WTC11 (cell line): ENCODE data around the gene GPC6.

ENCODE experiments used
- CTCF ChIP-seq: fragments of 200-600 bp; IDR thresholded peaks from 2 replicates; pipeline ENCODE4 v1.8.0; 2022; ENCODE audit warnings: antibody characterized with exemption
- ESRRA ChIP-seq: sonication (generic); formaldehyde crosslinking; IDR thresholded peaks from 2 replicates; pipeline ENCODE4 v1.8.1; 2022; ENCODE audit warnings: mild to moderate bottlenecking, missing genetic modification reagents, borderline replicate concordance
- FOXJ3 ChIP-seq: sonication (generic); formaldehyde crosslinking; IDR thresholded peaks from 2 replicates; pipeline ENCODE4 v1.9.0; 2021; ENCODE audit warnings: missing genetic modification reagents, mild to moderate bottlenecking, borderline replicate concordance
- KAT7 ChIP-seq: sonication (generic); formaldehyde crosslinking; IDR thresholded peaks from 2 replicates; pipeline ENCODE4 v1.8.1; 2023; ENCODE audit warnings: missing genetic modification reagents, mild to moderate bottlenecking, borderline replicate concordance
- MLX ChIP-seq: sonication (generic); formaldehyde crosslinking; IDR thresholded peaks from 2 replicates; pipeline ENCODE4 v1.8.1; 2023; ENCODE audit warnings: mild to moderate bottlenecking, missing genetic modification reagents, moderate library complexity
- TCF7 ChIP-seq: sonication (generic); formaldehyde crosslinking; IDR thresholded peaks from 2 replicates; pipeline ENCODE4 v1.8.0; 2022; ENCODE audit warnings: mild to moderate bottlenecking, low read depth, missing genetic modification reagents, moderate library complexity
- TEAD1 ChIP-seq: sonication (generic); formaldehyde crosslinking; IDR thresholded peaks from 2 replicates; pipeline ENCODE4 v1.8.0; 2022; ENCODE audit warnings: mild to moderate bottlenecking, missing genetic modification reagents
- USF2 ChIP-seq: sonication (generic); formaldehyde crosslinking; IDR thresholded peaks from 2 replicates; pipeline ENCODE4 v1.8.1; 2023; ENCODE audit warnings: mild to moderate bottlenecking, missing genetic modification reagents, moderate library complexity
- ZNF232 ChIP-seq: sonication (generic); formaldehyde crosslinking; IDR thresholded peaks from 2 replicates; pipeline ENCODE4 v1.8.0; 2022; ENCODE audit warnings: mild to moderate bottlenecking, missing genetic modification reagents

- no peak for TF ChIP-seq ZNF232
- no peak for TF ChIP-seq FOXJ3 (CRISPR knock-in tag)
- no peak for TF ChIP-seq CTCF
- no peak for TF ChIP-seq ESRRA (CRISPR knock-in tag)
- no peak for TF ChIP-seq TCF7 (CRISPR knock-in tag)
- no peak for TF ChIP-seq KAT7 (CRISPR knock-in tag)
- TF ChIP-seq TEAD1 (CRISPR knock-in tag) = no peak
- TF ChIP-seq MLX (CRISPR knock-in tag) = no peak
- no peak for TF ChIP-seq USF2
Observed at GRCh38 chr13:93473441-93474270, 247.0 kb downstream of the GPC6 start.
